ENCODE data around the gene TOMM34.

DNA sequence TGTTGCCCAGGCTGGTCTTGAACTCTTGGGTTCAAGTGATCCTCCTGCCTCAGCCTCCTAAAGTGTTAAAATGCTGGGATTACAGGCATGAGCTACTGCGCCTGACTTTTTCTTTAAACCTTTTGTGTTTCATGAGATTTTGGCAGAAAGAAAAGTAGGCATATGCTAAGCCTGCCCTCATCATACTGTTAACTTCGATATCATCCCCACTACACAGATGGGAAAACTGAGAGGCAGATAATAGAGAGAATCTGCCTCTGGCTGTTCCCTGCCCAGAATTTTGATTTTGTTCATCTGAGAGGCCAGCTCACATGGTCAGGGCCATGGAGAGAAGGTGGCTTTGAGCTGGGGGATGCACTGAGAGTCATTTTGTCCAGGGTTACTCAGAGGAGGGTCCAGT is 42.8 kb downstream of the TOMM34 start:
- TF ChIP-seq, protein P1, sequence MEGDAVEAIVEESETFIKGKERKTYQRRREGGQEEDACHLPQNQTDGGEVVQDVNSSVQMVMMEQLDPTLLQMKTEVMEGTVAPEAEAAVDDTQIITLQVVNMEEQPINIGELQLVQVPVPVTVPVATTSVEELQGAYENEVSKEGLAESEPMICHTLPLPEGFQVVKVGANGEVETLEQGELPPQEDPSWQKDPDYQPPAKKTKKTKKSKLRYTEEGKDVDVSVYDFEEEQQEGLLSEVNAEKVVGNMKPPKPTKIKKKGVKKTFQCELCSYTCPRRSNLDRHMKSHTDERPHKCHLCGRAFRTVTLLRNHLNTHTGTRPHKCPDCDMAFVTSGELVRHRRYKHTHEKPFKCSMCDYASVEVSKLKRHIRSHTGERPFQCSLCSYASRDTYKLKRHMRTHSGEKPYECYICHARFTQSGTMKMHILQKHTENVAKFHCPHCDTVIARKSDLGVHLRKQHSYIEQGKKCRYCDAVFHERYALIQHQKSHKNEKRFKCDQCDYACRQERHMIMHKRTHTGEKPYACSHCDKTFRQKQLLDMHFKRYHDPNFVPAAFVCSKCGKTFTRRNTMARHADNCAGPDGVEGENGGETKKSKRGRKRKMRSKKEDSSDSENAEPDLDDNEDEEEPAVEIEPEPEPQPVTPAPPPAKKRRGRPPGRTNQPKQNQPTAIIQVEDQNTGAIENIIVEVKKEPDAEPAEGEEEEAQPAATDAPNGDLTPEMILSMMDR (IDR thresholded peaks at IDR 0.05) = no peak
- TF ChIP-seq POLR2A (IDR thresholded peaks at IDR 0.05) = no peak
